A549 treated with CpdA at 1 μM for 4 hours (cell line): ENCODE measurements around the gene POM121. TPM values are rescaled to one million over a fixed set of nuclear protein-coding genes. Genes with fewer than 3 reads are reported as not detected.

ENCODE experiments used
- total RNA-seq: library from RNA; stranded (reverse); fragments of 200-300 nt; extraction: Qiagen RNA extraction; gene quantifications from 5 replicates; pipeline ENCODE4 v1.2.3, GENCODE V29; 2022; ENCODE audit warnings: low read depth

The POM121 gene
- 37.5 to 43.0 TPM (median 39.6 TPM) in 5 replicates for total RNA-seq

DNA sequence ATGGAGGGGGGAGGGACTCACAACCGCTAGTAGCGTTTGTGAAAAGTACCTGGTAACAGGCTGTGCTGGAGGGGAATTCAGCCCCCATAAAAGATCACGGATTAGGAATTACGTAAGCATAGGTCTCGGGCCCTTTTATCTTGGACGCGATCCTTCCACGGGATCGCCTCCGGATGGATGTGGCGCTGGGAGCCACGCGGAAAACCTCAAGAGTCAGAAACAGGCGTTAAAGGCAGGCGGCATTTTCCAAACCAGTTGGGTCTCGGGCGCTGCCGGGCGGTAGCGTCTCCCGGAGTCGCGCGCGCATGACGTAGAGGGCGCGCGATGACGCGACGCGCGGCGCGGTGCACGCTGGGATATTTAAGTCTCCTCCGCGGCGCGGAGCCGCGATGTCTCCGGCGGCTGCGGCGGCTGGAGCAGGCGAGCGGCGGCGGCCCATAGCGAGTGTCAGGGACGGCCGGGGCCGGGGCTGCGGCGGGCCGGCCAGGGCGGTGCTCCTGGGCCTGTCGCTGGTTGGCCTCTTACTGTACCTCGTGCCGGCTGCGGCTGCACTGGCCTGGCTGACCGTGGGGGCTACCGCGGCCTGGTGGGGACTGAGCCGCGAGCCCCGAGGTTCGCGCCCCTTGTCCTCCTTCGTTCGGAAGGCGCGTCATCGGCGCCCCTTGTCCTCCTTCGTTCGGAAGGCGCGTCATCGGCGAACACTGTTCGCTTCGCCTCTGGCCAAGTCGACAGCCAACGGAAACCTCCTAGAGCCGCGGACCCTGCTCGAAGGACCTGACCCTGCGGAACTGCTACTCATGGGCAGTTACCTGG lies at the start of gene POM121:
Gene POM121 (plus strand): TSS at position 363 of the 813 bp plus-strand sequence. CDS start 27 bp downstream, at position 390.

DNA sequence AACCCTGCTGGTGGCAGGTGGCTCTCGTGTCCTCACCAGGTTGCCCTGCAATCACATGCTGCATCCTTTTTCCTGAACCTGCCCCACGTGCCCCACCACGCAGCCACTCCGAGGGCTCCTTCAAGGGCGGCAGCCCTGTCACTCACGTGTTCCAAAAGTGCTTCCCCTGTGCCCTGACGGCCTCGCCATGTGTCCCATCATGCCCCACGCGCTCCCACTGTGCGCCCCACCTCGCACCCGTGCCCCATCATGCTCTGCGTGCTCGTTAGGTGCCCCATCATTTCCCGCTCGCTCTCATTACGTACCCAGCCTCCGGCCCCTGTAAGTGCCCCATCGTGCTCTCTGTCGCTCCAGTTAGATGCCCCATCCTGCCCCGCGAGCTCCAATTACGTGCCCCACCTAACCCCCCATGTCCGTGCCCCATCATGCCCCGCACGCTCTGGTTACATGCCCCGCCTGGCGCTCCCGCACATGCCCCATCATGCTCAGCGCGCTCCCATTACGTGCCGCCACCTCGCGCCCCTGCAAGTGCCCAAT lies 44.2 kb downstream of the POM121 start, which contains the start of gene TRIM74:
Gene TRIM74 (minus strand): TSS at position 487 of the 537 bp plus-strand sequence. CDS start 3,309 bp downstream, outside the sequence.

Other genes with a start within 250 kb of the POM121 start
- 2.7 to 3.4 TPM (median 3.1 TPM) in 5 replicates for gene TYW1B, start 96.9 kb upstream of the POM121 start, total RNA-seq
- gene TRIM74, start 44.4 kb downstream of the POM121 start, total RNA-seq = 0.27 to 0.69 TPM (median 0.45 TPM) in 5 replicates
- gene SPDYE8, start 104.7 kb downstream of the POM121 start, total RNA-seq = not detected in 5 replicates
- gene SPDYE11, start 132.8 kb downstream of the POM121 start, total RNA-seq = not detected in 5 replicates
- not detected in 5 replicates for gene SPDYE9, start 160.9 kb downstream of the POM121 start, total RNA-seq